NCI-H1105 treated with DMSO at 0.1 percent for 48 hours (cell line): ENCODE results near the gene SLC9C1.
"Not testable (repeated sequence)": the region's sequence is repeated elsewhere in the genome, so short reads cannot be mapped to it uniquely, and the experiment has no call there.

ENCODE experiments used
- DNase-seq: peaks from one replicate; lab custom pipeline; 2025; lab: John Stamatoyannopoulos, UW

SLC9C1 gene

GRCh38 chr3:112187300-112187699 lies 106.7 kb downstream of the SLC9C1 start:
- no peak for DNase-seq

GRCh38 chr3:112185423-112186035 lies 108.5 kb downstream of the SLC9C1 start:
- not testable (repeated sequence) for DNase-seq

GRCh38 chr3:112175646-112176045 lies 118.4 kb downstream of the SLC9C1 start:
- no peak for DNase-seq

- DNase-seq: no peak
Measured at GRCh38 chr3:112175037-112175436, 119.0 kb downstream of the SLC9C1 start.

GRCh38 chr3:112171144-112171543 lies 122.9 kb downstream of the SLC9C1 start:
- no peak for DNase-seq

- no peak for DNase-seq
Measured at GRCh38 chr3:112170046-112170445, 124.0 kb downstream of the SLC9C1 start.

GRCh38 chr3:112167758-112168157 lies 126.3 kb downstream of the SLC9C1 start:
- no peak for DNase-seq

- DNase-seq: no peak
Measured at GRCh38 chr3:112149136-112149535, 144.9 kb downstream of the SLC9C1 start.

- DNase-seq: no peak
Measured at GRCh38 chr3:112143689-112144088, 150.3 kb downstream of the SLC9C1 start.

GRCh38 chr3:112143251-112143650 lies 150.8 kb downstream of the SLC9C1 start:
- DNase-seq: no peak

GRCh38 chr3:112141293-112141692 lies 152.7 kb downstream of the SLC9C1 start:
- DNase-seq: no peak

GRCh38 chr3:112140584-112140983 lies 153.4 kb downstream of the SLC9C1 start:
- DNase-seq: no peak

GRCh38 chr3:112138219-112138969 lies 155.6 kb downstream of the SLC9C1 start:
- no peak for DNase-seq

- no peak for DNase-seq
Measured at GRCh38 chr3:112137781-112138180, 156.2 kb downstream of the SLC9C1 start.

GRCh38 chr3:112136959-112137693 lies 156.9 kb downstream of the SLC9C1 start:
- DNase-seq: no peak

- DNase-seq: no peak
Measured at GRCh38 chr3:112136046-112136445, 158.0 kb downstream of the SLC9C1 start.

GRCh38 chr3:112134335-112135124 lies 159.5 kb downstream of the SLC9C1 start:
- DNase-seq: no peak

GRCh38 chr3:112133626-112134334 lies 160.2 kb downstream of the SLC9C1 start:
- no peak for DNase-seq

GRCh38 chr3:112132975-112133448 lies 161.0 kb downstream of the SLC9C1 start, which contains the start of gene GCSAM:
TSS of gene GCSAM (minus strand) at chr3:112133248. CDS start at chr3:112133120, 128 bp downstream.
- DNase-seq: peak; percentile 14

GRCh38 chr3:112132554-112132953 lies 161.5 kb downstream of the SLC9C1 start:
- no peak for DNase-seq

- DNase-seq: no peak
Measured at GRCh38 chr3:112132088-112132487, 161.9 kb downstream of the SLC9C1 start.
